ENCODE data around the gene PSD2. TPM values are rescaled to one million over a fixed set of nuclear protein-coding genes. Genes with fewer than 3 reads are reported as not detected.

The PSD2 gene
- total and polyA plus RNA-seq, 2 of the 13 experiments (the other 11 are each of a cell fraction or from before 2014, with no cell fraction given) = 0.07 TPM; not detected in 1

GRCh38 chr5:139836469-139837208 is 41.0 kb downstream of the PSD2 start:
- ATAC-seq (no peak; the same call in 2 of the 3 replicates), FAIRE-seq (no peak), DNase-seq (ENCODE audit: low spot score) (no peak)
- H3K79me2 ChIP-seq (ENCODE audit: insufficient read depth, low read length) = no peaks in the 10 kb centered on the region
- no peak overlapping the region for H3K27ac ChIP-seq (ENCODE audit: extremely low read length, insufficient read depth, low read length)
- intact Hi-C loops (cut with micrococcal nuclease; ENCODE audit: unreplicated experiment) = no loop called here
- no peaks in the 10 kb centered on the region for H3K4me1 ChIP-seq (ENCODE audit: insufficient read depth, low read length)
- no peaks in the 10 kb centered on the region for H4K20me1 ChIP-seq (ENCODE audit: insufficient read depth, low read length)
- H2AFZ ChIP-seq (ENCODE audit: low read length) = no peak overlapping the region
- no peaks in the 10 kb centered on the region for H3K36me3 ChIP-seq (replicated peaks in 1 of 2; ENCODE audit: control insufficient read depth in 1 of 2, insufficient read depth in 2 of 2, low read length in 2 of 2)
- in situ Hi-C loops (cut with HindIII; ENCODE audit: extremely low pct_ligation_motif_present, low pct_unique_long_range_greater_than_20kb) = no loop called here
- ChIA-PET POLR2A (no interaction called here), CTCF (ENCODE audit: low intra/inter-chr PET ratio, low total read pairs) (no interaction called here)
- 53% methylated on average over 13 of the region's 22 CpGs for WGBS (ENCODE audit: low lambda C conversion rate)
- BruUV-seq (replicated peaks) = no TSS peak
- H3K4me3 ChIP-seq (replicated peaks in 1 of 3; ENCODE audit: insufficient read depth in 1 of 3, low read depth in 2 of 3, low read length in 3 of 3) = no peak overlapping the region
- TF ChIP-seq ZNF256 (CRISPR knock-in tag; conservative IDR thresholded peaks at IDR 0.05) (no peak), ZNF543 (CRISPR knock-in tag; IDR thresholded peaks at IDR 0.05) (no peak), BRD4 (CRISPR knock-in tag; IDR thresholded peaks at IDR 0.05) (no peak), ZNF563 (CRISPR knock-in tag; IDR thresholded peaks at IDR 0.05) (no peak), FOXP1 (IDR thresholded peaks at IDR 0.05) (no peak), FOXP1 (CRISPR knock-in tag; IDR thresholded peaks at IDR 0.05) (no peak), ZNF350 (CRISPR knock-in tag; IDR thresholded peaks at IDR 0.05; ENCODE audit: borderline replicate concordance, low read depth) (no peak), SP2 (CRISPR knock-in tag; IDR thresholded peaks at IDR 0.05) (no peak), ZNF143 (CRISPR knock-in tag; IDR thresholded peaks at IDR 0.05) (no peak), YEATS2 (CRISPR knock-in tag; IDR thresholded peaks at IDR 0.05; ENCODE audit: borderline replicate concordance) (no peak), ZNF503 (CRISPR knock-in tag; IDR thresholded peaks at IDR 0.05) (no peak), GATA4 (IDR thresholded peaks at IDR 0.05; ENCODE audit: borderline replicate concordance, low read depth) (no peak), SMAD3 (CRISPR knock-in tag; IDR thresholded peaks at IDR 0.05) (no peak), ZSCAN29 (CRISPR knock-in tag; conservative IDR thresholded peaks at IDR 0.05) (no peak), CERS6 (CRISPR knock-in tag; IDR thresholded peaks at IDR 0.05) (no peak), POLR2G (IDR thresholded peaks at IDR 0.05; ENCODE audit: low read depth, low read length) (no peak), MTA1 (CRISPR knock-in tag; IDR thresholded peaks at IDR 0.05; ENCODE audit: borderline replicate concordance) (no peak)
- TF ChIP-seq, protein P1, sequence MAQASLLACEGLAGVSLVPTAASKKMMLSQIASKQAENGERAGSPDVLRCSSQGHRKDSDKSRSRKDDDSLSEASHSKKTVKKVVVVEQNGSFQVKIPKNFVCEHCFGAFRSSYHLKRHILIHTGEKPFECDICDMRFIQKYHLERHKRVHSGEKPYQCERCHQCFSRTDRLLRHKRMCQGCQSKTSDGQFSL (CRISPR knock-in tag; IDR thresholded peaks at IDR 0.05) = no peak
- TF ChIP-seq, protein P2, sequence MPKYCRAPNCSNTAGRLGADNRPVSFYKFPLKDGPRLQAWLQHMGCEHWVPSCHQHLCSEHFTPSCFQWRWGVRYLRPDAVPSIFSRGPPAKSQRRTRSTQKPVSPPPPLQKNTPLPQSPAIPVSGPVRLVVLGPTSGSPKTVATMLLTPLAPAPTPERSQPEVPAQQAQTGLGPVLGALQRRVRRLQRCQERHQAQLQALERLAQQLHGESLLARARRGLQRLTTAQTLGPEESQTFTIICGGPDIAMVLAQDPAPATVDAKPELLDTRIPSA (CRISPR knock-in tag; IDR thresholded peaks at IDR 0.05; ENCODE audit: borderline replicate concordance) = no peak
- H3K4me2 ChIP-seq (ENCODE audit: low read depth, low read length) = no peak overlapping the region
- H3K9me3 ChIP-seq (ENCODE audit: low read length) = no peaks in the 10 kb centered on the region
- no peak overlapping the region for H3K9ac ChIP-seq (ENCODE audit: insufficient read depth, low read depth, low read length)
- H3K27me3 ChIP-seq (ENCODE audit: control insufficient read depth in 1 of 2, insufficient read depth in 2 of 2, low read length in 2 of 2) = peaks cover 6 to 19% of the 10 kb centered on the region in 2 experiments; a peak in 2 of 5 replicates

Data from HepG2 (cell line).